Activated CD4-positive, alpha-beta T cell treated with anti-CD3 and anti-CD28 coated beads, Interleukin-2, amount 10 ng/mL, durations not matched to agents 7 days and 5 days (primary cell): ENCODE data around the gene MCM3AP. TPM values are rescaled to one million over a fixed set of nuclear protein-coding genes. Genes with fewer than 3 reads are reported as not detected.

ENCODE experiments used
- CTCF ChIA-PET: fragments of 350-600 bp; sonication (Branson Sonifier 250); formaldehyde crosslinking; loops from one replicate; lab custom pipeline; 2021; ENCODE audit warnings: antibody characterized with exemption; lab: Charles Lee
- POLR2A ChIA-PET: fragments of 350-600 bp; sonication (Branson Sonifier 250); formaldehyde crosslinking; loops from one replicate; lab custom pipeline; 2021; ENCODE audit warnings: antibody characterized with exemption; lab: Charles Lee
- DNase-seq: peaks from one replicate; pipeline ENCODE4 v3.0.0-alpha.2; 2020
- H3K27ac Mint-ChIP-seq: one replicate; pipeline ENCODE4 v1.8.0; 2021; ENCODE audit warnings: mild to moderate bottlenecking, moderate library complexity, mixed read lengths
- H3K27me3 Mint-ChIP-seq: one replicate; pipeline ENCODE4 v1.8.0; 2021; ENCODE audit warnings: mixed read lengths
- H3K36me3 Mint-ChIP-seq: one replicate; pipeline ENCODE4 v1.8.0; 2021; ENCODE audit warnings: low read depth, mixed read lengths
- H3K4me1 Mint-ChIP-seq: one replicate; pipeline ENCODE4 v1.8.0; 2021; ENCODE audit warnings: mixed read lengths
- H3K4me3 Mint-ChIP-seq: one replicate; pipeline ENCODE4 v1.8.0; 2021; ENCODE audit warnings: mild to moderate bottlenecking, moderate library complexity, mixed read lengths
- H3K9me3 Mint-ChIP-seq: one replicate; pipeline ENCODE4 v1.8.0; 2021; ENCODE audit warnings: mixed read lengths
- total RNA-seq, 2 experiments: library from RNA; stranded (reverse); gene quantifications; one replicate each; pipeline ENCODE4 v1.2.3, GENCODE V29; 2021

The MCM3AP gene
- total RNA-seq, 2 experiments from 2014 or later = 94.5 to 118 TPM

- Mint-ChIP-seq H3K27me3 (peaks cover 10% of the 10 kb centered on the region), H3K4me1 (peaks cover 14% of the 10 kb centered on the region), H3K4me3 (no peak overlapping the region), H3K9me3 (no peaks in the 10 kb centered on the region), H3K36me3 (no peaks in the 10 kb centered on the region), H3K27ac (no peak overlapping the region)
- CTCF ChIA-PET = no interaction called here
- DNase-seq = no peak
- POLR2A ChIA-PET = no interaction called here
Measured at GRCh38 chr21:46187814-46188213, 97.6 kb downstream of the MCM3AP start.

- Mint-ChIP-seq H3K4me1 (peaks cover 14% of the 10 kb centered on the region), H3K27ac (no peak overlapping the region), H3K9me3 (no peaks in the 10 kb centered on the region), H3K4me3 (no peak overlapping the region), H3K27me3 (peaks cover 10% of the 10 kb centered on the region), H3K36me3 (no peaks in the 10 kb centered on the region)
- DNase-seq = no peak
- ChIA-PET CTCF (no interaction called here), POLR2A (no interaction called here)
Measured at GRCh38 chr21:46187261-46187660, 98.2 kb downstream of the MCM3AP start.

GRCh38 chr21:46185716-46186115 is 99.7 kb downstream of the MCM3AP start:
- CTCF ChIA-PET = interaction anchor here (1.1 kb wide), 1 partner anchor 21 kb away, joined by 3 read pairs; no protein-coding TSS in a partner anchor
- peaks cover 10% of the 10 kb centered on the region for H3K27me3 Mint-ChIP-seq

More at GRCh38 chr21:46185716-46186115, 99.7 kb downstream of the MCM3AP start:
- H3K4me3 Mint-ChIP-seq = no peak overlapping the region
- DNase-seq = no peak
- POLR2A ChIA-PET = no interaction called here
- H3K4me1 Mint-ChIP-seq = peaks cover 14% of the 10 kb centered on the region
- H3K27ac Mint-ChIP-seq = no peak overlapping the region
- H3K36me3 Mint-ChIP-seq = no peaks in the 10 kb centered on the region
- no peaks in the 10 kb centered on the region for H3K9me3 Mint-ChIP-seq

Other genes starting within 250 kb of the MCM3AP start
- gene COL6A2, start 187.5 kb downstream of the MCM3AP start, total RNA-seq = 1 to 10 TPM; 2.3 to 2.5 TPM
- gene FTCD, start 130.0 kb downstream of the MCM3AP start, total RNA-seq = not detected
- 1 to 10 TPM; 6.1 to 6.3 TPM for gene SPATC1L, start 101.2 kb downstream of the MCM3AP start, total RNA-seq
- 10 to 100 TPM; 47.8 to 53.3 TPM for gene LSS, start 56.8 kb downstream of the MCM3AP start, total RNA-seq
- gene YBEY, start 731 bp upstream of the MCM3AP start, total RNA-seq = 10 to 100 TPM; 11.5 to 12.5 TPM
- 10 to 100 TPM; 67.5 to 68.3 TPM for gene C21orf58, start 38.3 kb upstream of the MCM3AP start, total RNA-seq
- 10 to 100 TPM; 84.0 to 89.8 TPM for gene PCNT, start 38.5 kb upstream of the MCM3AP start, total RNA-seq
- 10 to 100 TPM; 57.6 to 62.1 TPM for gene DIP2A, start 173.3 kb upstream of the MCM3AP start, total RNA-seq